ENCODE results near the gene DNAJC22. TPM values are rescaled to one million over a fixed set of nuclear protein-coding genes. Genes with fewer than 3 reads are reported as not detected.

Gene DNAJC22
- total and polyA plus RNA-seq, 9 of the 15 experiments (the other 6 are each of a cell fraction or from before 2014, with no cell fraction given), result 0.10 to 1.2 (median 0.47) TPM

- TF ChIP-seq MYBL2 (IDR thresholded peaks at IDR 0.05; ENCODE audit: low read depth), result no peak
- no peak for TF ChIP-seq MYBL2 (CRISPR knock-in tag; IDR thresholded peaks at IDR 0.05; ENCODE audit: borderline replicate concordance)
- peak; percentile 91 for TF ChIP-seq NBN (IDR thresholded peaks at IDR 0.05; ENCODE audit: low read depth)
- no peak for TF ChIP-seq ZNF778 (CRISPR knock-in tag; IDR thresholded peaks at IDR 0.05)
- TF ChIP-seq CHAMP1 (IDR thresholded peaks at IDR 0.05), result no peak
- TF ChIP-seq RFX5 (IDR thresholded peaks at IDR 0.05; ENCODE audit: low read depth, low read length), result no peak
- TF ChIP-seq TCF7 (IDR thresholded peaks at IDR 0.05; ENCODE audit: borderline replicate concordance), result peak; percentile 7; the same call in 1 of the 2 replicates
- TF ChIP-seq TSC22D4 (tag; IDR thresholded peaks at IDR 0.05), result no peak
- TF ChIP-seq KLF13 (tag; IDR thresholded peaks at IDR 0.05; ENCODE audit: borderline replicate concordance, low read depth), result peak; percentile 66; the same call in 1 of the 2 replicates
- TF ChIP-seq ZNF12 (CRISPR knock-in tag; IDR thresholded peaks at IDR 0.05), result 0 out of 2 replicates have a peak, but pooled peaks have one; percentile 33
- TF ChIP-seq BRD4 (IDR thresholded peaks at IDR 0.05), result no peak
- TF ChIP-seq, protein P1, sequence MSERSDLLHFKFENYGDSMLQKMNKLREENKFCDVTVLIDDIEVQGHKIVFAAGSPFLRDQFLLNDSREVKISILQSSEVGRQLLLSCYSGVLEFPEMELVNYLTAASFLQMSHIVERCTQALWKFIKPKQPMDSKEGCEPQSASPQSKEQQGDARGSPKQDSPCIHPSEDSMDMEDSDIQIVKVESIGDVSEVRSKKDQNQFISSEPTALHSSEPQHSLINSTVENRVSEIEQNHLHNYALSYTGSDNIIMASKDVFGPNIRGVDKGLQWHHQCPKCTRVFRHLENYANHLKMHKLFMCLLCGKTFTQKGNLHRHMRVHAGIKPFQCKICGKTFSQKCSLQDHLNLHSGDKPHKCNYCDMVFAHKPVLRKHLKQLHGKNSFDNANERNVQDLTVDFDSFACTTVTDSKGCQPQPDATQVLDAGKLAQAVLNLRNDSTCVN (CRISPR knock-in tag; IDR thresholded peaks at IDR 0.05), result no peak
- TF ChIP-seq, protein P2, sequence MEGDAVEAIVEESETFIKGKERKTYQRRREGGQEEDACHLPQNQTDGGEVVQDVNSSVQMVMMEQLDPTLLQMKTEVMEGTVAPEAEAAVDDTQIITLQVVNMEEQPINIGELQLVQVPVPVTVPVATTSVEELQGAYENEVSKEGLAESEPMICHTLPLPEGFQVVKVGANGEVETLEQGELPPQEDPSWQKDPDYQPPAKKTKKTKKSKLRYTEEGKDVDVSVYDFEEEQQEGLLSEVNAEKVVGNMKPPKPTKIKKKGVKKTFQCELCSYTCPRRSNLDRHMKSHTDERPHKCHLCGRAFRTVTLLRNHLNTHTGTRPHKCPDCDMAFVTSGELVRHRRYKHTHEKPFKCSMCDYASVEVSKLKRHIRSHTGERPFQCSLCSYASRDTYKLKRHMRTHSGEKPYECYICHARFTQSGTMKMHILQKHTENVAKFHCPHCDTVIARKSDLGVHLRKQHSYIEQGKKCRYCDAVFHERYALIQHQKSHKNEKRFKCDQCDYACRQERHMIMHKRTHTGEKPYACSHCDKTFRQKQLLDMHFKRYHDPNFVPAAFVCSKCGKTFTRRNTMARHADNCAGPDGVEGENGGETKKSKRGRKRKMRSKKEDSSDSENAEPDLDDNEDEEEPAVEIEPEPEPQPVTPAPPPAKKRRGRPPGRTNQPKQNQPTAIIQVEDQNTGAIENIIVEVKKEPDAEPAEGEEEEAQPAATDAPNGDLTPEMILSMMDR (IDR thresholded peaks at IDR 0.05 in 2 of 3, conservative IDR thresholded peaks at IDR 0.05 in 1 of 3; ENCODE audit: insufficient read depth in 2 of 3, low read depth in 1 of 3, low read length in 3 of 3), result peak; percentile 98 to 99 (median 98)
- TF ChIP-seq RBFOX2 (IDR thresholded peaks at IDR 0.05; ENCODE audit: low read depth, low read length), result peak; percentile 59
- no peak for TF ChIP-seq OTX1 (CRISPR knock-in tag; IDR thresholded peaks at IDR 0.05)
- TF ChIP-seq, protein P3, sequence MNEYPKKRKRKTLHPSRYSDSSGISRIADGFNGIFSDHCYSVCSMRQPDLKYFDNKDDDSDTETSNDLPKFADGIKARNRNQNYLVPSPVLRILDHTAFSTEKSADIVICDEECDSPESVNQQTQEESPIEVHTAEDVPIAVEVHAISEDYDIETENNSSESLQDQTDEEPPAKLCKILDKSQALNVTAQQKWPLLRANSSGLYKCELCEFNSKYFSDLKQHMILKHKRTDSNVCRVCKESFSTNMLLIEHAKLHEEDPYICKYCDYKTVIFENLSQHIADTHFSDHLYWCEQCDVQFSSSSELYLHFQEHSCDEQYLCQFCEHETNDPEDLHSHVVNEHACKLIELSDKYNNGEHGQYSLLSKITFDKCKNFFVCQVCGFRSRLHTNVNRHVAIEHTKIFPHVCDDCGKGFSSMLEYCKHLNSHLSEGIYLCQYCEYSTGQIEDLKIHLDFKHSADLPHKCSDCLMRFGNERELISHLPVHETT (CRISPR knock-in tag; conservative IDR thresholded peaks at IDR 0.05 in 1 of 2, IDR thresholded peaks at IDR 0.05 in 1 of 2), result no peak
- TF ChIP-seq LCOR (CRISPR knock-in tag; IDR thresholded peaks at IDR 0.05), result peak; percentile 53; the same call in 1 of the 2 replicates
- 0 out of 2 replicates have a peak, but pooled peaks have one; percentile 30 for TF ChIP-seq ZNF431 (CRISPR knock-in tag; IDR thresholded peaks at IDR 0.05)
- no peak for TF ChIP-seq HLTF (IDR thresholded peaks at IDR 0.05)
Measured at GRCh38 chr12:49342066-49342913, 4.4 kb upstream of the DNAJC22 start (continued).
